GM12865 (cell line): ENCODE measurements around the gene PPM1B.

Experiments
- DNase-seq: peaks from one replicate; pipeline ENCODE4 v3.0.0; 2010; ENCODE audit warnings: low read depth
- H3K4me3 ChIP-seq: 2 replicates; pipeline ENCODE4 v1.5.1; 2011; ENCODE audit warnings: mild to moderate bottlenecking, low read depth, low read length, control low read depth
- CTCF ChIP-seq: IDR thresholded peaks from 2 replicates; pipeline ENCODE4 v1.5.1; 2011; ENCODE audit warnings: low read length, control low read depth, low read depth, inconsistent platforms; ENCODE audit not compliant: insufficient read depth; ENCODE audit errors: missing control alignments

Gene PPM1B

GRCh38 chr2:44267796-44268648 lies 99.3 kb downstream of the PPM1B start:
- no peak for DNase-seq
- no peak for TF ChIP-seq CTCF
- H3K4me3 ChIP-seq = no peak overlapping the region

- no peak for DNase-seq
- no peak for TF ChIP-seq CTCF
- no peak overlapping the region for H3K4me3 ChIP-seq
Measured at GRCh38 chr2:44269831-44270230, 101.2 kb downstream of the PPM1B start.

GRCh38 chr2:44271296-44271695 lies 102.6 kb downstream of the PPM1B start:
- DNase-seq = no peak
- no peak overlapping the region for H3K4me3 ChIP-seq
- no peak for TF ChIP-seq CTCF

- no peak for DNase-seq
- TF ChIP-seq CTCF = no peak
- H3K4me3 ChIP-seq = no peak overlapping the region
Measured at GRCh38 chr2:44273076-44273475, 104.4 kb downstream of the PPM1B start.

- DNase-seq = no peak
- H3K4me3 ChIP-seq = no peak overlapping the region
- TF ChIP-seq CTCF = no peak
Measured at GRCh38 chr2:44273596-44273995, 104.9 kb downstream of the PPM1B start.

- H3K4me3 ChIP-seq = no peak overlapping the region
- TF ChIP-seq CTCF = no peak
- no peak for DNase-seq
Measured at GRCh38 chr2:44275927-44276303, 107.2 kb downstream of the PPM1B start.

GRCh38 chr2:44277541-44277940 lies 108.9 kb downstream of the PPM1B start:
- DNase-seq = no peak
- TF ChIP-seq CTCF = no peak
- no peak overlapping the region for H3K4me3 ChIP-seq
